ENCODE results near the gene TRAF3IP1.

- TF ChIP-seq CTCF (IDR thresholded peaks at IDR 0.05) (no peak), POLR2A (IDR thresholded peaks at IDR 0.05) (no peak)
Measured at GRCh38 chr2:238383743-238384380, 63.5 kb downstream of the TRAF3IP1 start.
